Caco-2 (cell line): ENCODE results near the gene NUP62. TPM values are rescaled to one million over a fixed set of nuclear protein-coding genes. Genes with fewer than 3 reads are reported as not detected.

Experiments
- BruUV-seq: library from RNA; stranded (reverse); fragments of 400-500 nt; replicated peaks from 2 replicates; lab custom pipeline; 2021; lab: Mats Ljungman, UMichigan
- CTCF ChIA-PET: fragments of 300-600 bp; sonication (Branson Sonifier 250); formaldehyde crosslinking; loops from one replicate; lab custom pipeline; 2022; ENCODE audit warnings: antibody characterized with exemption; lab: Charles Lee
- POLR2A ChIA-PET: fragments of 300-600 bp; sonication (Branson Sonifier 250); formaldehyde crosslinking; loops from one replicate; lab custom pipeline; 2022; ENCODE audit warnings: antibody characterized with exemption; lab: Charles Lee
- DNase-seq, 2 experiments: peaks; one replicate each; pipeline versions ENCODE4 v3.0.0 to v3.0.0-alpha.2; 2020 to 2022
- H3K27me3 ChIP-seq: replicated peaks from 2 replicates; pipeline ENCODE4 v1.6.0; 2011; ENCODE audit warnings: low read length; ENCODE audit not compliant: control insufficient read depth, insufficient read depth
- H3K36me3 ChIP-seq: 2 replicates; pipeline ENCODE4 v1.5.1; 2011; ENCODE audit warnings: low read length; ENCODE audit not compliant: control insufficient read depth, insufficient read depth
- H3K4me1 ChIP-seq: fragments of 250-450 bp; sonication (Bioruptor Pico); 2 replicates; pipeline ENCODE4 v1.5.1; 2020; ENCODE audit warnings: mild to moderate bottlenecking
- H3K4me3 ChIP-seq: 2 replicates; pipeline ENCODE4 v1.5.1; 2011; ENCODE audit warnings: low read depth, mild to moderate bottlenecking, control low read depth, low read length
- H3K9me3 ChIP-seq: fragments of 250-450 bp; sonication (Bioruptor Pico); 2 replicates; pipeline ENCODE4 v1.5.1; 2020; ENCODE audit warnings: mild to moderate bottlenecking, moderate library complexity
- H3K27ac Mint-ChIP-seq: one replicate; pipeline ENCODE4 v1.8.0; 2022; ENCODE audit warnings: mixed read lengths; ENCODE audit not compliant: unreplicated experiment
- H3K27me3 Mint-ChIP-seq: one replicate; pipeline ENCODE4 v1.8.0; 2022; ENCODE audit warnings: mixed read lengths; ENCODE audit not compliant: insufficient read depth, unreplicated experiment
- H3K36me3 Mint-ChIP-seq: one replicate; pipeline ENCODE4 v1.8.0; 2022; ENCODE audit warnings: mild to moderate bottlenecking, mixed read lengths; ENCODE audit not compliant: insufficient read depth, unreplicated experiment
- H3K4me1 Mint-ChIP-seq: one replicate; pipeline ENCODE4 v1.8.0; 2022; ENCODE audit warnings: low read depth, mixed read lengths; ENCODE audit not compliant: unreplicated experiment
- H3K4me3 Mint-ChIP-seq: one replicate; pipeline ENCODE4 v1.8.0; 2022; ENCODE audit warnings: mild to moderate bottlenecking, moderate library complexity, mixed read lengths; ENCODE audit not compliant: unreplicated experiment
- H3K9me3 Mint-ChIP-seq: one replicate; pipeline ENCODE4 v1.8.0; 2022; ENCODE audit warnings: mixed read lengths; ENCODE audit not compliant: unreplicated experiment
- CTCF ChIP-seq, 2 experiments: fragments of 200-600 bp in 1 of 2; IDR thresholded peaks; 1 replicate in 1 of 2; 2 replicates in 1 of 2; pipeline versions ENCODE4 v1.5.1 to v1.8.0; 2011 to 2022; ENCODE audit warnings: antibody characterized with exemption in 1 of 2, control low read depth in 1 of 2, inconsistent platforms in 1 of 2, low read depth in 1 of 2, low read length in 1 of 2, mild to moderate bottlenecking in 1 of 2, moderate library complexity in 1 of 2; ENCODE audit not compliant: insufficient read depth in 1 of 2, severe bottlenecking in 1 of 2, unreplicated experiment in 1 of 2
- intact Hi-C: fragments of 100-400 bp; cut with micrococcal nuclease; formaldehyde crosslinking; loops from one replicate; pipeline ENCODE4 v1.10.0; 2022; ENCODE audit not compliant: unreplicated experiment
- total RNA-seq: library from RNA; stranded (reverse); gene quantifications from 2 replicates; pipeline ENCODE4 v1.2.3, GENCODE V29; 2022

Gene NUP62
- total RNA-seq, 1 experiment from 2014 or later = 116 TPM

- CTCF ChIA-PET = interaction anchor here (0.6 kb wide), 1 partner anchor 166 kb away, joined by 5 read pairs; no protein-coding TSS in a partner anchor
- POLR2A ChIA-PET = no interaction called here
- BruUV-seq = no TSS peak
- no peaks in the 10 kb centered on the region for H3K27me3 ChIP-seq
- H3K4me3 ChIP-seq = no peak overlapping the region
- peaks cover 4% of the 10 kb centered on the region for H3K4me1 ChIP-seq
- DNase-seq = peak in 1 of 2 experiments; percentile 31
- Mint-ChIP-seq H3K36me3 (peaks cover 36% of the 10 kb centered on the region), H3K27me3 (no peaks in the 10 kb centered on the region), H3K4me3 (no peak overlapping the region), H3K27ac (no peak overlapping the region), H3K9me3 (no peaks in the 10 kb centered on the region), H3K4me1 (no peaks in the 10 kb centered on the region)
- no peak for TF ChIP-seq CTCF (IDR thresholded peaks at IDR 0.05; ENCODE audit: insufficient read depth in 1 of 2, low read depth in 1 of 2, low read length in 1 of 2, severe bottlenecking in 1 of 2, unreplicated experiment in 1 of 2)
- intact Hi-C loops = no loop called here
- H3K36me3 ChIP-seq = peaks cover 12% of the 10 kb centered on the region
- H3K9me3 ChIP-seq = 0 out of 2 replicates have a peak, but pooled peaks cover 4% of the 10 kb centered on the region
These were observed 45.2 kb downstream of the NUP62 start for GRCh38 chr19:49884109-49884508.

GRCh38 chr19:49883094-49883493 lies 46.2 kb downstream of the NUP62 start:
- H3K27me3 Mint-ChIP-seq = no peaks in the 10 kb centered on the region
- Histone ChIP-seq H3K27me3 (no peaks in the 10 kb centered on the region), H3K36me3 (peaks cover 13% of the 10 kb centered on the region), H3K9me3 (0 out of 2 replicates have a peak, but pooled peaks cover 4% of the 10 kb centered on the region), H3K4me1 (peaks cover 9% of the 10 kb centered on the region; the same call in 1 of the 2 replicates), H3K4me3 (no peak overlapping the region)
- H3K27ac Mint-ChIP-seq = no peak overlapping the region
- H3K9me3 Mint-ChIP-seq = no peaks in the 10 kb centered on the region
- intact Hi-C loops = no loop called here
- BruUV-seq = no TSS peak
- ChIA-PET POLR2A (no interaction called here), CTCF (interaction anchor here (0.6 kb wide), 1 partner anchor 22 kb away, joined by 3 read pairs; no protein-coding TSS in a partner anchor)
- H3K4me1 Mint-ChIP-seq = no peaks in the 10 kb centered on the region
- DNase-seq = peak in 1 of 2 experiments; percentile 23
- no peak overlapping the region for H3K4me3 Mint-ChIP-seq
- no peak for TF ChIP-seq CTCF (IDR thresholded peaks at IDR 0.05; ENCODE audit: insufficient read depth in 1 of 2, low read depth in 1 of 2, low read length in 1 of 2, severe bottlenecking in 1 of 2, unreplicated experiment in 1 of 2)
- peaks cover 27% of the 10 kb centered on the region for H3K36me3 Mint-ChIP-seq

- CTCF ChIA-PET = interaction anchor here (0.6 kb wide), 1 partner anchor 22 kb away, joined by 3 read pairs; no protein-coding TSS in a partner anchor
- no peaks in the 10 kb centered on the region for H3K27me3 Mint-ChIP-seq
- peaks cover 23% of the 10 kb centered on the region for H3K36me3 Mint-ChIP-seq
- H3K4me3 Mint-ChIP-seq = no peak overlapping the region
- no peak overlapping the region for H3K4me3 ChIP-seq
- intact Hi-C loops = no loop called here
- H3K27ac Mint-ChIP-seq = no peak overlapping the region
- POLR2A ChIA-PET = no interaction called here
- BruUV-seq = no TSS peak
- 0 out of 2 replicates have a peak, but pooled peaks cover 4% of the 10 kb centered on the region for H3K9me3 ChIP-seq
- no peaks in the 10 kb centered on the region for H3K4me1 Mint-ChIP-seq
- peaks cover 9% of the 10 kb centered on the region; the same call in 1 of the 2 replicates for H3K4me1 ChIP-seq
- H3K36me3 ChIP-seq = peaks cover 13% of the 10 kb centered on the region
- no peaks in the 10 kb centered on the region for H3K9me3 Mint-ChIP-seq
- TF ChIP-seq CTCF (IDR thresholded peaks at IDR 0.05; ENCODE audit: insufficient read depth in 1 of 2, low read depth in 1 of 2, low read length in 1 of 2, severe bottlenecking in 1 of 2, unreplicated experiment in 1 of 2) = no peak
- H3K27me3 ChIP-seq = no peaks in the 10 kb centered on the region
- DNase-seq = peak in 1 of 2 experiments; percentile 34
These were observed 46.7 kb downstream of the NUP62 start for GRCh38 chr19:49882643-49883042.
